ENCODE results near the gene RAD51B.

RAD51B gene

DNA sequence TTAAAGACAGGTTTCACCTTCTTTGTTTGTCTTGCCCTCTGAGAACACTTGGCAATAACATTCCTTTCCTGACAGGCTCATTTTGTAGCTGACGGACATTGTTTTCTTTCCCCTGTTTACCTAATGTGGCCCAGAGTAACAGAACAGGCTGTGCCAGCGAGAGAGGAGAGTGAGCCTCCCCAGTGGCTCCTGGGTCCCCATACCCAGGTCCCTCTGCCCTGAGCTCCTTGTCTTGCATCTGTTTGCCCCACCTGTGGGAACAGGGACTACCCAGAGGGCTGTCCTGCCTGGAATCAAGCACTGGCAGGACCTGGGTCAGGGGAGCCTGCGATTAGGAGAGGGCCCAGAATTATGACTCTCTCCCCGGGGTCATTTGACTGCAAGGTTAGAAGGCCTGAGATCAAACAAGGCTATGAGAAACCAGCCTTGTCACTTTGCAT is 750.4 kb downstream of the RAD51B start:
- no peak for DNase-seq (ENCODE audit: extremely low read depth, insufficient read length)

DNA sequence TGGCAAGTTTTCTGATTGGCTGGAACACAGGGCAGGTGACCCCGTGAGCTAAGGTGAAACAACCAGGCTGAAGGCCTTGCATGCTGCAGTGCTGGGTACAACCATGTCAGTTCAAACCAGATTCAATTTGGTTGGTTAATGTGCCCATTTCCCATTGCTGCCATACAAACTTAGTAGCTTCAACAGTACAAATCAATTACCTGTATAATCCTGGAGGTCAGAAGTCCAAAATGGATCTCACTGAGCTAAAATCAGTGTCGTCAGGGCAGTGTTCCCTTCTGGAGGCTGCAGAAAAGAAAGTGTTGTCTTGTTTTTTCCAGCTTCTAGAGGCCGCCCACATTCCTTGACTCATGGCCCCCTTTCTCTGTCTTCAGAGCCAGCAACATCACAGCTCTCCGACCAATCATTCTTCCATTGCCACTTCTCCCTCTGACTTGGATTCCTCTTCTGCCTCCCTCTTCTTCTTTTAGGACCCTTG is 751.6 kb downstream of the RAD51B start:
- Histone ChIP-seq H3K4me3 (replicated peaks; ENCODE audit: low read depth, low read length) (no peak overlapping the region), H3K36me3 (ENCODE audit: control insufficient read depth, insufficient read depth, low read length) (no peaks in the 10 kb centered on the region), H3K27me3 (replicated peaks; ENCODE audit: control insufficient read depth, insufficient read depth, low read length) (no peaks in the 10 kb centered on the region)
- DNase-seq (ENCODE audit: extremely low read depth, insufficient read length) = no peak
- TF ChIP-seq, protein P1, sequence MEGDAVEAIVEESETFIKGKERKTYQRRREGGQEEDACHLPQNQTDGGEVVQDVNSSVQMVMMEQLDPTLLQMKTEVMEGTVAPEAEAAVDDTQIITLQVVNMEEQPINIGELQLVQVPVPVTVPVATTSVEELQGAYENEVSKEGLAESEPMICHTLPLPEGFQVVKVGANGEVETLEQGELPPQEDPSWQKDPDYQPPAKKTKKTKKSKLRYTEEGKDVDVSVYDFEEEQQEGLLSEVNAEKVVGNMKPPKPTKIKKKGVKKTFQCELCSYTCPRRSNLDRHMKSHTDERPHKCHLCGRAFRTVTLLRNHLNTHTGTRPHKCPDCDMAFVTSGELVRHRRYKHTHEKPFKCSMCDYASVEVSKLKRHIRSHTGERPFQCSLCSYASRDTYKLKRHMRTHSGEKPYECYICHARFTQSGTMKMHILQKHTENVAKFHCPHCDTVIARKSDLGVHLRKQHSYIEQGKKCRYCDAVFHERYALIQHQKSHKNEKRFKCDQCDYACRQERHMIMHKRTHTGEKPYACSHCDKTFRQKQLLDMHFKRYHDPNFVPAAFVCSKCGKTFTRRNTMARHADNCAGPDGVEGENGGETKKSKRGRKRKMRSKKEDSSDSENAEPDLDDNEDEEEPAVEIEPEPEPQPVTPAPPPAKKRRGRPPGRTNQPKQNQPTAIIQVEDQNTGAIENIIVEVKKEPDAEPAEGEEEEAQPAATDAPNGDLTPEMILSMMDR (IDR thresholded peaks at IDR 0.05; ENCODE audit: insufficient read depth, low read length, poor library complexity, severe bottlenecking) = no peak

More for the DNA sequence above, 750.4 kb downstream of the RAD51B start:
- Histone ChIP-seq H3K27me3 (replicated peaks; ENCODE audit: control insufficient read depth, insufficient read depth, low read length) (no peaks in the 10 kb centered on the region), H3K36me3 (ENCODE audit: control insufficient read depth, insufficient read depth, low read length) (no peaks in the 10 kb centered on the region), H3K4me3 (replicated peaks; ENCODE audit: low read depth, low read length) (no peak overlapping the region)
- TF ChIP-seq, protein P1 (IDR thresholded peaks at IDR 0.05; ENCODE audit: insufficient read depth, low read length, poor library complexity, severe bottlenecking) = no peak

DNA sequence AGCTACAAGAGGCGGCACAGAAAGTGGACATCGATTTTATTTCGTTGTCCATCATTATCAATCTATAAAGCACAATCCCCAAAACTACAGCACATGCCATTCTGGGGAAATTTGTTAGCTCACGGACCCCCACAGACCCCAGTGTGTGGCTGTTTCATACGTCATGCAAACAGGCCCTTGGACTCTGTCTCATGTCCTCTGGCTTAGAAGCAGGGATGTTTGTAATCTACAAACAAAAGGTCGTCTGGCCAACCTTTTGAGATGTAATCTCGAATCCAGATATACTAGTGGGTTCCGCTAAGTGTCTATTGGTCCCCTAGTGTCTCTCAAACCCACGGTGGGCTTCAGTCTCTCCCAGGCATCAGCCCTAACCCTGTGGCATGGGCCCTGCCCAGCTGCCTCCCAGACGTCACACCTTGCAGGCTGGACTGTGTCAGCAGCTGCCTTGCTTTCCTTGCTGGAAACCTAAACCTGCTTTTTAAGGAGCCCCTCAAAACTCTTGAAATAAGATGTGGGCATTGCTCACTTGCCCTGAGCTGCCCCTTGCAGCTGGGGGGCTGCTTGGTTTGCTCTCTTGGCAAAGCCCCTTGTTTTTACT is 752.4 kb downstream of the RAD51B start:
- Histone ChIP-seq H3K4me3 (replicated peaks; ENCODE audit: low read depth, low read length) (no peak overlapping the region), H3K27me3 (replicated peaks; ENCODE audit: control insufficient read depth, insufficient read depth, low read length) (no peaks in the 10 kb centered on the region), H3K36me3 (ENCODE audit: control insufficient read depth, insufficient read depth, low read length) (no peaks in the 10 kb centered on the region)
- DNase-seq (ENCODE audit: extremely low read depth, insufficient read length) = no peak
- TF ChIP-seq, protein P1 (IDR thresholded peaks at IDR 0.05; ENCODE audit: insufficient read depth, low read length, poor library complexity, severe bottlenecking) = no peak

DNA sequence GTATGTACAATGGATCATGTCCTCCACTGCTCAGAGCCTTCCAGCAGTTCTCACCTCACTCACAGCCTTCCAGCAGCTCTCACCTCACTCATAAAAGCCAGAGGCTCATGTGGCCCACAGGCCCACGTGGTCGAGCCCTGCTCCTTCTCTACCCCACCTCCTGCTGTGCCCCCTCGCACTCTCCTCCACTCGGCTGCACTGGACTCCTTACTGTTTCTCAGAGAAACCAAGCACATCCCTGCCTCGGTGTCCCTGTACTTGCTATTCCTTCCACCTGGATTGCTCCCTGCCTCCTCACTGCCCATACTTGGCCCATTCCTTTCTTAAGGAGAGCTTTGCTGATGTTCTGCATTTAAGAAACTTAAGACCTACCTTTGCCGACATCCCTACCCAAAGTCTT is 753.5 kb downstream of the RAD51B start:
- TF ChIP-seq, protein P1 (IDR thresholded peaks at IDR 0.05; ENCODE audit: insufficient read depth, low read length, poor library complexity, severe bottlenecking) = no peak
- H3K36me3 ChIP-seq (ENCODE audit: control insufficient read depth, insufficient read depth, low read length) = no peaks in the 10 kb centered on the region
- H3K27me3 ChIP-seq (replicated peaks; ENCODE audit: control insufficient read depth, insufficient read depth, low read length) = no peaks in the 10 kb centered on the region
- no peak for DNase-seq (ENCODE audit: extremely low read depth, insufficient read length)
- no peak overlapping the region for H3K4me3 ChIP-seq (replicated peaks; ENCODE audit: low read depth, low read length)

DNA sequence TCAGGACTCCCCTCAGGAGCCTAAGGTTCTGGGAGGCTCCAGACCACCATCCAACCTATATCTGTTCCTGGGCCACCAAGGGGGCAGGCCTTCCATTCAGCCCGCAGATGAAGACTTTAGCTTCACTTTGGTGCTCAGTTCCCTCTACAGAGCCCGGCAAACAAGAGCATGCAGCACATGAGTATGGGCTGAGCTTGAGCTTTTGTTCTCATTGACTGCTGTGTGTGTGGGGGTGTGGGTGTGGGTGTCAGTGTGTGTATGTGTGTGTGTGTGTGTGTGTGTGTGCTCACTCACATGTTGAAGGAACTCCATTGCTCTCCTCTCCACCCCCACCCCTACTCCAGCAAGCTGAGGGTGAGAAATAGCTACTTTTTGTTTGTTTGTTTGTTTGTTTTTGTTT is 754.1 kb downstream of the RAD51B start:
- Histone ChIP-seq H3K27me3 (replicated peaks; ENCODE audit: control insufficient read depth, insufficient read depth, low read length) (no peaks in the 10 kb centered on the region), H3K4me3 (replicated peaks; ENCODE audit: low read depth, low read length) (no peak overlapping the region), H3K36me3 (ENCODE audit: control insufficient read depth, insufficient read depth, low read length) (no peaks in the 10 kb centered on the region)
- no peak for DNase-seq (ENCODE audit: extremely low read depth, insufficient read length)
- TF ChIP-seq, protein P1 (IDR thresholded peaks at IDR 0.05; ENCODE audit: insufficient read depth, low read length, poor library complexity, severe bottlenecking) = no peak

DNA sequence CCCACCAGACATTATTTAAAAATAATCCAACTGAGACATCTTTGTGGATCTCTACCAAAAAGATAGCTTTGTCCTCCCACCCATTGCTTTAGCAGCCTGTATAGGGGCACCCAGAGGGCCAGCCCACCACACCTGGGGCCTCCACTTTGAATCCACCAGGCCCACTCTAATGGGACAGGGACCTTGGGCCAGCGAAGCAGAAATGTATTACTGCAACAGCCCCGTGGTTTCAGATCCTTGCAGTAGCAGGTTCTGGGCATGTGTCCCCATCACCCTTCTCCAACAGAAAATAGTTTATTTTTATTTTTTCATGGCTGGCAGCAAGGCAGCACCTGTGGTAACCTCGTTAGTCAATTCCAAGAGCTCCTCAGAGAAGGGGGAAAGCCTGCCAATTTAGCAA is 754.9 kb downstream of the RAD51B start:
- TF ChIP-seq, protein P1 (IDR thresholded peaks at IDR 0.05; ENCODE audit: insufficient read depth, low read length, poor library complexity, severe bottlenecking) = no peak
- no peak for DNase-seq (ENCODE audit: extremely low read depth, insufficient read length)
- H3K27me3 ChIP-seq (replicated peaks; ENCODE audit: control insufficient read depth, insufficient read depth, low read length) = no peaks in the 10 kb centered on the region

More for the DNA sequence above, 754.9 kb downstream of the RAD51B start:
- Histone ChIP-seq H3K4me3 (replicated peaks; ENCODE audit: low read depth, low read length) (no peak overlapping the region), H3K36me3 (ENCODE audit: control insufficient read depth, insufficient read depth, low read length) (no peaks in the 10 kb centered on the region)
